ENCODE data around the gene GUCD1.

Gene GUCD1

GRCh38 chr22:24501301-24502005, 53.5 kb downstream of the GUCD1 start:
- no peak for DNase-seq

GRCh38 chr22:24500277-24500820, 54.6 kb downstream of the GUCD1 start:
- DNase-seq = no peak

GRCh38 chr22:24499706-24500276, 55.1 kb downstream of the GUCD1 start:
- no peak for DNase-seq

GRCh38 chr22:24498824-24499223, 56.1 kb downstream of the GUCD1 start:
- DNase-seq = no peak

- DNase-seq = no peak
These were observed 57.1 kb downstream of the GUCD1 start for GRCh38 chr22:24497841-24498258.

- no peak for DNase-seq
These were observed 58.3 kb downstream of the GUCD1 start for GRCh38 chr22:24496661-24497060.

GRCh38 chr22:24496234-24496633, 58.7 kb downstream of the GUCD1 start:
- no peak for DNase-seq

GRCh38 chr22:24495365-24495675, 59.6 kb downstream of the GUCD1 start:
- DNase-seq = no peak

GRCh38 chr22:24494528-24495364, 60.2 kb downstream of the GUCD1 start, which contains the start of gene UPB1:
UPB1 (plus strand) TSS chr22:24495332; CDS start chr22:24495404, 72 bp downstream.
- DNase-seq = no peak

GRCh38 chr22:24494167-24494527, 60.8 kb downstream of the GUCD1 start:
- no peak for DNase-seq

DNA sequence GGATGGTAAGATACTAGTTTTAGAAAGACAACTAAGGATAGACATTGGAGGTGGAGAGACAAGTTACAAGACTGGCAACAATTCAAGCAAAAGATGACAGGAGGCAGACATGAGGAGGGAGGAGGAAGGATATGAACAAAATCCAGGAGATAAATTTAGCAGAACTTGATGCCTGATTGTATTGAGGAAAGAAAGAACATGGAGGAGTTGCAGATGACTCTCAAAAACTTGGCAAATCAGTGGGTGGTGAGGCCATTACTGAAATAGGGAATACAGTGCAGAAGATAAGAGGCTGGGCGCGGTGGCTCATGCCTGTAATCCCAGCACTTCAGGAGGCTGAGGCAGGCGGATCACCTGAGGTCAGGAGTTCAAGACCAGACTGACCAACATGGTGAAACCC, 62.5 kb downstream of the GUCD1 start:
- no peak for DNase-seq
